A673 (cell line): Measurements from ENCODE around the gene OSBPL6. TPM values are rescaled to one million over a fixed set of nuclear protein-coding genes. Genes with fewer than 3 reads are reported as not detected.
A peak's percentile ranks its signal among the peaks of the same experiment; 100 is the strongest.

Experiments
- BruUV-seq: library from RNA; stranded (reverse); fragments of 400-500 nt; replicated peaks from 2 replicates; lab custom pipeline; 2021; lab: Mats Ljungman, UMichigan
- CTCF ChIA-PET: fragments of 300-600 bp; sonication (Branson Sonifier 250); formaldehyde crosslinking; loops from one replicate; lab custom pipeline; 2022; ENCODE audit warnings: antibody characterized with exemption; lab: Charles Lee
- POLR2A ChIA-PET: fragments of 300-600 bp; sonication (Branson Sonifier 250); formaldehyde crosslinking; loops from one replicate; lab custom pipeline; 2022; ENCODE audit warnings: antibody characterized with exemption; ENCODE audit not compliant: low non-redundant PET; lab: Charles Lee
- DNase-seq: peaks from one replicate; pipeline ENCODE4 v3.0.0-alpha.2; 2015; ENCODE audit warnings: low spot score
- H3K27ac ChIP-seq: fragments of 200-600 bp; sonication (generic); 2 replicates; pipeline ENCODE4 v1.5.1; 2016; ENCODE audit warnings: mixed run types, low read depth, mild to moderate bottlenecking, mixed read lengths, antibody characterized with exemption, low read length; ENCODE audit not compliant: poor library complexity, severe bottlenecking
- H3K27me3 ChIP-seq: fragments of 200-600 bp; sonication (generic); replicated peaks from 2 replicates; pipeline ENCODE4 v1.6.1; 2017; ENCODE audit warnings: mixed run types, low read depth, mild to moderate bottlenecking, mixed read lengths, antibody characterized with exemption, low read length; ENCODE audit not compliant: insufficient read depth, poor library complexity
- H3K36me3 ChIP-seq: fragments of 200-600 bp; sonication (generic); 2 replicates; pipeline ENCODE4 v1.6.1; 2016; ENCODE audit warnings: mixed run types, mild to moderate bottlenecking, mixed read lengths, antibody characterized with exemption, low read length; ENCODE audit not compliant: insufficient read depth, poor library complexity, severe bottlenecking
- H3K4me1 ChIP-seq: fragments of 200-600 bp; sonication (generic); 2 replicates; pipeline ENCODE4 v1.6.1; 2017; ENCODE audit warnings: mixed run types, mild to moderate bottlenecking, mixed read lengths, antibody characterized with exemption, low read length; ENCODE audit not compliant: insufficient read depth, poor library complexity, severe bottlenecking
- H3K4me3 ChIP-seq: fragments of 200-600 bp; sonication (generic); 2 replicates; pipeline ENCODE4 v1.5.1; 2016; ENCODE audit warnings: low read depth, mixed run types, mild to moderate bottlenecking, mixed read lengths, low read length; ENCODE audit not compliant: poor library complexity, severe bottlenecking
- H3K9me3 ChIP-seq: fragments of 200-600 bp; sonication (generic); 2 replicates; pipeline ENCODE4 v1.6.1; 2016; ENCODE audit warnings: mixed run types, low read depth, mild to moderate bottlenecking, mixed read lengths, antibody characterized with exemption, low read length; ENCODE audit not compliant: poor library complexity, severe bottlenecking
- CTCF ChIP-seq: fragments of 300-800, 200-600 bp; sonication (generic); conservative IDR thresholded peaks from 2 replicates; pipeline ENCODE4 v1.5.1; 2017; ENCODE audit warnings: low read depth, mild to moderate bottlenecking, antibody characterized with exemption, low read length, moderate library complexity, mixed read lengths
- EZH2 ChIP-seq: fragments of 200-600 bp; sonication (generic); IDR thresholded peaks from 2 replicates; pipeline ENCODE4 v1.6.1; 2017; ENCODE audit warnings: borderline replicate concordance, low read depth, mild to moderate bottlenecking, mixed read lengths, antibody characterized with exemption, low read length; ENCODE audit not compliant: poor library complexity, severe bottlenecking
- intact Hi-C: fragments of 100-400 bp; cut with micrococcal nuclease; formaldehyde crosslinking; loops from one replicate; pipeline ENCODE4 v1.10.0; 2022; ENCODE audit not compliant: unreplicated experiment
- total RNA-seq: library from RNA; stranded (reverse); gene quantifications from 2 replicates; pipeline ENCODE4 v1.2.3, GENCODE V29; 2021

The OSBPL6 gene
- total RNA-seq, 1 experiment from 2014 or later, result 19.3 TPM

- Histone ChIP-seq H3K4me3 (no peak overlapping the region), H3K4me1 (peaks cover 12% of the 10 kb centered on the region), H3K27me3 (no peaks in the 10 kb centered on the region), H3K36me3 (no peaks in the 10 kb centered on the region), H3K27ac (no peak overlapping the region), H3K9me3 (no peaks in the 10 kb centered on the region)
- TF ChIP-seq EZH2 (no peak), CTCF (no peak)
- ChIA-PET CTCF (no interaction called here), POLR2A (no interaction called here)
- no peak for DNase-seq
- intact Hi-C loops, result loop anchor here (10.0 kb wide), 1 partner anchor 223 kb away; no protein-coding TSS in a partner anchor
- no TSS peak for BruUV-seq
These were observed 2.8 kb upstream of the OSBPL6 start for GRCh38 chr2:178191511-178191910.

GRCh38 chr2:178193496-178193822 is 853 bp upstream of the OSBPL6 start:
- Histone ChIP-seq H3K4me3 (peak overlapping the region; percentile 92), H3K9me3 (no peaks in the 10 kb centered on the region), H3K36me3 (no peaks in the 10 kb centered on the region), H3K4me1 (peaks cover 27% of the 10 kb centered on the region), H3K27ac (peak overlapping the region; percentile 72), H3K27me3 (no peaks in the 10 kb centered on the region)
- ChIA-PET POLR2A (no interaction called here), CTCF (no interaction called here)
- intact Hi-C loops, result loop anchor here (10.0 kb wide), 1 partner anchor 221 kb away; no protein-coding TSS in a partner anchor
- TF ChIP-seq EZH2 (no peak), CTCF (no peak)
- BruUV-seq, result no TSS peak
- no peak for DNase-seq

GRCh38 chr2:178194600-178195389 is 483 bp downstream of the OSBPL6 start:
- CTCF ChIA-PET, result no interaction called here
- Histone ChIP-seq H3K4me1 (peaks cover 39% of the 10 kb centered on the region), H3K27me3 (no peaks in the 10 kb centered on the region), H3K27ac (peak overlapping the region; percentile 72), H3K4me3 (peak overlapping the region; percentile 92), H3K36me3 (no peaks in the 10 kb centered on the region), H3K9me3 (no peaks in the 10 kb centered on the region)
- TF ChIP-seq CTCF, result no peak
- intact Hi-C loops, result loop anchor here (5.0 to 10.0 kb wide), 2 partner anchors 83 to 220 kb away; no protein-coding TSS in a partner anchor
- DNase-seq, result peak; percentile 78
- no TSS peak for BruUV-seq
- POLR2A ChIA-PET, result interaction anchor here (0.9 kb wide), 1 partner anchor 10 kb away, joined by 4 read pairs; no protein-coding TSS in a partner anchor
